ENCODE results near the gene MAP4K3. TPM values are rescaled to one million over a fixed set of nuclear protein-coding genes. Genes with fewer than 3 reads are reported as not detected.

Gene MAP4K3
- total RNA-seq, 1 donor from 2014 or later: 11.0 TPM

- POLR2A ChIA-PET: no interaction called here
- Mint-ChIP-seq H3K27me3 (no peaks in the 10 kb centered on the region), H3K36me3 (ENCODE audit: low read depth) (no peaks in the 10 kb centered on the region), H3K9me3 (no peaks in the 10 kb centered on the region), H3K4me1 (peaks cover 2% of the 10 kb centered on the region), H3K27ac (no peak overlapping the region), H3K4me3 (no peak overlapping the region)
- DNase-seq (no peak), ATAC-seq (ENCODE audit: low read depth) (no peak)
- intact Hi-C loops (cut with micrococcal nuclease): no loop called here
- no peak for TF ChIP-seq CTCF (IDR thresholded peaks at IDR 0.05)
- CTCF ChIA-PET: no interaction called here
Observed at GRCh38 chr2:39215545-39215944, 221.5 kb downstream of the MAP4K3 start.

- no peak overlapping the region for H3K27ac Mint-ChIP-seq
- DNase-seq (no peak), ATAC-seq (ENCODE audit: low read depth) (no peak)
- H3K27me3 Mint-ChIP-seq: no peaks in the 10 kb centered on the region
- no peaks in the 10 kb centered on the region for H3K36me3 Mint-ChIP-seq (ENCODE audit: low read depth)
- peaks cover 2% of the 10 kb centered on the region for H3K4me1 Mint-ChIP-seq
- no peaks in the 10 kb centered on the region for H3K9me3 Mint-ChIP-seq
- no peak overlapping the region for H3K4me3 Mint-ChIP-seq
- ChIA-PET CTCF (no interaction called here), POLR2A (no interaction called here)
- TF ChIP-seq CTCF (IDR thresholded peaks at IDR 0.05): no peak
- intact Hi-C loops (cut with micrococcal nuclease): no loop called here
Observed at GRCh38 chr2:39213015-39213414, 224.1 kb downstream of the MAP4K3 start.

- Mint-ChIP-seq H3K27ac (no peak overlapping the region), H3K27me3 (no peaks in the 10 kb centered on the region), H3K4me3 (no peak overlapping the region), H3K9me3 (no peaks in the 10 kb centered on the region), H3K36me3 (ENCODE audit: low read depth) (no peaks in the 10 kb centered on the region), H3K4me1 (no peaks in the 10 kb centered on the region)
- intact Hi-C loops (cut with micrococcal nuclease): no loop called here
- CTCF ChIA-PET: no interaction called here
- ATAC-seq (ENCODE audit: low read depth): no peak
- POLR2A ChIA-PET: no interaction called here
- DNase-seq: no peak
- TF ChIP-seq CTCF (IDR thresholded peaks at IDR 0.05): no peak
Observed at GRCh38 chr2:39210846-39211245, 226.2 kb downstream of the MAP4K3 start.

- no peaks in the 10 kb centered on the region for H3K36me3 Mint-ChIP-seq (ENCODE audit: low read depth)
- H3K27me3 Mint-ChIP-seq: no peaks in the 10 kb centered on the region
- ChIA-PET POLR2A (no interaction called here), CTCF (no interaction called here)
- no peak for TF ChIP-seq CTCF (IDR thresholded peaks at IDR 0.05)
- DNase-seq (no peak), ATAC-seq (ENCODE audit: low read depth) (no peak)
- H3K4me3 Mint-ChIP-seq: no peak overlapping the region
- H3K9me3 Mint-ChIP-seq: peaks cover 22% of the 10 kb centered on the region
- intact Hi-C loops (cut with micrococcal nuclease): no loop called here
- H3K4me1 Mint-ChIP-seq: no peaks in the 10 kb centered on the region
- no peak overlapping the region for H3K27ac Mint-ChIP-seq
Observed at GRCh38 chr2:39203382-39203781, 233.7 kb downstream of the MAP4K3 start.

- no peak for TF ChIP-seq CTCF (IDR thresholded peaks at IDR 0.05)
- ChIA-PET CTCF (no interaction called here), POLR2A (no interaction called here)
- H3K4me3 Mint-ChIP-seq: no peak overlapping the region
- no peaks in the 10 kb centered on the region for H3K4me1 Mint-ChIP-seq
- peaks cover 22% of the 10 kb centered on the region for H3K9me3 Mint-ChIP-seq
- no peak for DNase-seq
- H3K36me3 Mint-ChIP-seq (ENCODE audit: low read depth): no peaks in the 10 kb centered on the region
- H3K27me3 Mint-ChIP-seq: no peaks in the 10 kb centered on the region
- H3K27ac Mint-ChIP-seq: no peak overlapping the region
- intact Hi-C loops (cut with micrococcal nuclease): no loop called here
- ATAC-seq (ENCODE audit: low read depth): no peak
Observed at GRCh38 chr2:39202639-39203369, 234.3 kb downstream of the MAP4K3 start.

Other genes with a start within 250 kb of the MAP4K3 start
- gene CDKL4, start 193.3 kb downstream of the MAP4K3 start, total RNA-seq: 0.24 TPM in 1 of 2 replicates, not detected in the other
- gene TMEM178A, start 228.6 kb upstream of the MAP4K3 start, total RNA-seq: not detected in 2 replicates

All from activated B cell treated with CpG ODN at 0.5 μM for 24 hours (primary cell).